C4-2B (cell line): Measurements from ENCODE around the gene MAS1L.

ENCODE experiments used
- H3K27ac ChIP-seq: fragments of 450-650 bp; 2 replicates; pipeline ENCODE4 v1.5.1; 2017
- CTCF ChIP-seq: fragments of 450-650 bp; conservative IDR thresholded peaks from 2 replicates; pipeline ENCODE4 v1.5.1; 2017; ENCODE audit warnings: mild to moderate bottlenecking
- ZFX ChIP-seq: fragments of 450-650 bp; IDR thresholded peaks from 2 replicates; pipeline ENCODE4 v1.6.1; 2017

MAS1L gene

GRCh38 chr6:29487131-29487530, 625 bp downstream of the MAS1L start:
- no peak for TF ChIP-seq ZFX
- no peak overlapping the region for H3K27ac ChIP-seq

- no peak overlapping the region for H3K27ac ChIP-seq
- TF ChIP-seq CTCF (no peak), ZFX (no peak)
Measured at GRCh38 chr6:29486577-29486976, 1.2 kb downstream of the MAS1L start.

GRCh38 chr6:29483735-29484134, 4.0 kb downstream of the MAS1L start:
- TF ChIP-seq ZFX (no peak), CTCF (no peak)
- H3K27ac ChIP-seq, result no peak overlapping the region

- TF ChIP-seq CTCF, result no peak
- TF ChIP-seq ZFX, result no peak
- H3K27ac ChIP-seq, result no peak overlapping the region
Measured at GRCh38 chr6:29483186-29483585, 4.6 kb downstream of the MAS1L start.

GRCh38 chr6:29479560-29479959, 8.2 kb downstream of the MAS1L start:
- no peak for TF ChIP-seq CTCF
- H3K27ac ChIP-seq, result no peak overlapping the region

- TF ChIP-seq ZFX (no peak), CTCF (no peak)
- no peak overlapping the region for H3K27ac ChIP-seq
Measured at GRCh38 chr6:29478740-29479139, 9.0 kb downstream of the MAS1L start.

- TF ChIP-seq CTCF, result no peak
- TF ChIP-seq ZFX, result no peak
- H3K27ac ChIP-seq, result no peak overlapping the region
Measured at GRCh38 chr6:29477923-29478450, 9.8 kb downstream of the MAS1L start.

- H3K27ac ChIP-seq, result no peak overlapping the region
- TF ChIP-seq ZFX (no peak), CTCF (no peak)
Measured at GRCh38 chr6:29474996-29475395, 12.8 kb downstream of the MAS1L start.
